HCT116 (cell line): ENCODE measurements around the gene KRT77.

Source experiments
- EZH2 ChIP-seq: fragments of 200-600 bp; sonication (generic); IDR thresholded peaks from 2 replicates; pipeline ENCODE4 v1.6.1; 2017; ENCODE audit warnings: antibody characterized with exemption, mixed run types
- RAD21 ChIP-seq: IDR thresholded peaks from 2 replicates; pipeline ENCODE4 v1.6.1; 2012; ENCODE audit warnings: low read depth, mild to moderate bottlenecking
- TF ChIP-seq, protein P1 (sequence below), 3 experiments: fragments of 200-600 bp in 1 of 3; sonication (generic) in 1 of 3; IDR thresholded peaks in 2 of 3; conservative IDR thresholded peaks in 1 of 3; 2 replicates each; pipeline ENCODE4 v1.5.1; 2012 to 2017; ENCODE audit warnings: low read depth in 2 of 3, low read length in 2 of 3, antibody characterized with exemption in 1 of 3, borderline replicate concordance in 1 of 3, control low read depth in 1 of 3, mild to moderate bottlenecking in 1 of 3, mixed read lengths in 1 of 3, mixed run types in 1 of 3, moderate library complexity in 1 of 3; ENCODE audit not compliant: insufficient read depth in 1 of 3

DNA sequence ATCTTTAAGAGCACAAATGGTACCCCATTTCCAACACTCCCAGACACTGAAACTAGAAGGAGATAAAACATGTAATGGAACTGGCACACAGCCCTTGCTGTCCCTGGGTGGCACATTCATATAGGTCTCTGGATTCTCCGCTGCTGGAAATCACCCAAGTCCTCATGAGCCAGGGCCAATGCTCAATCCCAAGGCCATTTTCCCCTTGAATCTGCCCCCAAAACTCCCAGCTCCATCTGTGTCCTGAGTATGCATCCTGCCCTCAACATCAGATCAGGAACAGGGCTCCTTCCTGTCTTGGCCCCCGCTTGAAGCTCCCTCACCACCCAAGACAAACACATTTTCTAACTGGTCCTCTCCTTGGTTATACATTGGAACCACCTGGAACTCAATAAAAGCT is 49.2 kb upstream of the KRT77 start:
- TF ChIP-seq, protein P1, sequence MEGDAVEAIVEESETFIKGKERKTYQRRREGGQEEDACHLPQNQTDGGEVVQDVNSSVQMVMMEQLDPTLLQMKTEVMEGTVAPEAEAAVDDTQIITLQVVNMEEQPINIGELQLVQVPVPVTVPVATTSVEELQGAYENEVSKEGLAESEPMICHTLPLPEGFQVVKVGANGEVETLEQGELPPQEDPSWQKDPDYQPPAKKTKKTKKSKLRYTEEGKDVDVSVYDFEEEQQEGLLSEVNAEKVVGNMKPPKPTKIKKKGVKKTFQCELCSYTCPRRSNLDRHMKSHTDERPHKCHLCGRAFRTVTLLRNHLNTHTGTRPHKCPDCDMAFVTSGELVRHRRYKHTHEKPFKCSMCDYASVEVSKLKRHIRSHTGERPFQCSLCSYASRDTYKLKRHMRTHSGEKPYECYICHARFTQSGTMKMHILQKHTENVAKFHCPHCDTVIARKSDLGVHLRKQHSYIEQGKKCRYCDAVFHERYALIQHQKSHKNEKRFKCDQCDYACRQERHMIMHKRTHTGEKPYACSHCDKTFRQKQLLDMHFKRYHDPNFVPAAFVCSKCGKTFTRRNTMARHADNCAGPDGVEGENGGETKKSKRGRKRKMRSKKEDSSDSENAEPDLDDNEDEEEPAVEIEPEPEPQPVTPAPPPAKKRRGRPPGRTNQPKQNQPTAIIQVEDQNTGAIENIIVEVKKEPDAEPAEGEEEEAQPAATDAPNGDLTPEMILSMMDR (IDR thresholded peaks at IDR 0.05 in 2 of 3, conservative IDR thresholded peaks at IDR 0.05 in 1 of 3; ENCODE audit: borderline replicate concordance in 1 of 3, insufficient read depth in 1 of 3, low read depth in 2 of 3, low read length in 2 of 3), result no peak
- TF ChIP-seq RAD21 (no peak), EZH2 (no peak)
